Fibroblast of the aortic adventitia (primary cell): ENCODE measurements around the gene FRZB. TPM values are rescaled to one million over a fixed set of nuclear protein-coding genes. Genes with fewer than 3 reads are reported as not detected.

Experiments used
- DNase-seq: peaks from one replicate; pipeline ENCODE4 v3.0.0-alpha.2; 2010; ENCODE audit warnings: low read depth
- H3K4me3 ChIP-seq: 2 replicates; pipeline ENCODE4 v1.5.1; 2011; ENCODE audit warnings: low read depth, mild to moderate bottlenecking, control low read depth, low read length, moderate library complexity
- CTCF ChIP-seq: IDR thresholded peaks from 2 replicates; pipeline ENCODE4 v1.5.1; 2011; ENCODE audit warnings: mild to moderate bottlenecking, low read length, control low read depth, inconsistent platforms; ENCODE audit not compliant: insufficient read depth
- total RNA-seq: library from RNA; depleted of rRNA; stranded (reverse); fragments of >200 nt; gene quantifications from 2 replicates; pipeline ENCODE4 v1.2.3, GENCODE V29; 2012; ENCODE audit warnings: low replicate concordance

Gene FRZB
- total RNA-seq, 1 donor = 0.18 TPM

GRCh38 chr2:182845794-182846417 is 20.5 kb downstream of the FRZB start:
- no peak for DNase-seq

GRCh38 chr2:182836451-182836850 is 30.0 kb downstream of the FRZB start:
- no peak for TF ChIP-seq CTCF
- no peak for DNase-seq
- no peak overlapping the region for H3K4me3 ChIP-seq

More at GRCh38 chr2:182845794-182846417, 20.5 kb downstream of the FRZB start:
- no peak for TF ChIP-seq CTCF
- H3K4me3 ChIP-seq = no peak overlapping the region

GRCh38 chr2:182834293-182834692 is 32.1 kb downstream of the FRZB start:
- no peak for TF ChIP-seq CTCF
- H3K4me3 ChIP-seq = no peak overlapping the region
- DNase-seq = no peak

GRCh38 chr2:182833084-182833854 is 33.2 kb downstream of the FRZB start:
- no peak overlapping the region for H3K4me3 ChIP-seq
- no peak for TF ChIP-seq CTCF
- DNase-seq = no peak

- DNase-seq = no peak
- H3K4me3 ChIP-seq = no peak overlapping the region
- no peak for TF ChIP-seq CTCF
Observed at GRCh38 chr2:182831921-182832320, 34.5 kb downstream of the FRZB start.

GRCh38 chr2:182831101-182831500 is 35.3 kb downstream of the FRZB start:
- DNase-seq = no peak
- TF ChIP-seq CTCF = no peak
- H3K4me3 ChIP-seq = no peak overlapping the region
